ENCODE results near the gene B4GALT3.

B4GALT3 gene

GRCh38 chr1:161201836-161202712, 24.8 kb upstream of the B4GALT3 start, which contains the start of gene NDUFS2:
Gene NDUFS2 (plus strand): TSS chr1:161202367. CDS start chr1:161202386, 19 bp downstream.
- DNase-seq = peak; percentile 100

- DNase-seq = no peak
Observed at GRCh38 chr1:161200992-161201835, 23.9 kb upstream of the B4GALT3 start.

GRCh38 chr1:161200421-161200991, 23.2 kb upstream of the B4GALT3 start:
- no peak for DNase-seq

GRCh38 chr1:161199506-161200139, 22.3 kb upstream of the B4GALT3 start:
- no peak for DNase-seq

- DNase-seq = no peak
Observed at GRCh38 chr1:161198897-161199431, 21.7 kb upstream of the B4GALT3 start, which contains the start of gene ADAMTS4. Gene ADAMTS4 (minus strand): TSS chr1:161199054. CDS start chr1:161198627, 427 bp downstream.

GRCh38 chr1:161198194-161198896, 21.0 kb upstream of the B4GALT3 start:
- peak; percentile 38 for DNase-seq

GRCh38 chr1:161197560-161198193, 20.4 kb upstream of the B4GALT3 start:
- DNase-seq = no peak

- no peak for DNase-seq
Observed at GRCh38 chr1:161196521-161197451, 19.5 kb upstream of the B4GALT3 start.

- no peak for DNase-seq
Observed at GRCh38 chr1:161196111-161196510, 18.8 kb upstream of the B4GALT3 start.

- DNase-seq = no peak
Observed at GRCh38 chr1:161195171-161195570, 17.9 kb upstream of the B4GALT3 start.

GRCh38 chr1:161193561-161194235, 16.4 kb upstream of the B4GALT3 start:
- DNase-seq = no peak

GRCh38 chr1:161192476-161193465, 15.5 kb upstream of the B4GALT3 start:
- peak; percentile 60 for DNase-seq

GRCh38 chr1:161191971-161192370, 14.7 kb upstream of the B4GALT3 start:
- no peak for DNase-seq

- no peak for DNase-seq
Observed at GRCh38 chr1:161190962-161191521, 13.7 kb upstream of the B4GALT3 start.

- DNase-seq = no peak
Observed at GRCh38 chr1:161189036-161189435, 11.7 kb upstream of the B4GALT3 start.

GRCh38 chr1:161188381-161188780, 11.1 kb upstream of the B4GALT3 start:
- no peak for DNase-seq

GRCh38 chr1:161187311-161187710, 10.0 kb upstream of the B4GALT3 start:
- DNase-seq = no peak
